HepG2 (cell line): ENCODE data around the gene OPN3.

Experiments
- DNMT3B ChIP-seq: conservative IDR thresholded peaks from 2 replicates; pipeline ENCODE4 v1.6.1; 2016; ENCODE audit warnings: missing biosample characterization, control low read depth
- ESRRA ChIP-seq: sonication (generic); formaldehyde crosslinking; IDR thresholded peaks from 2 replicates; pipeline ENCODE4 v1.5.1; 2020; ENCODE audit warnings: mild to moderate bottlenecking, low read depth, missing genetic modification reagents
- GABPB1 ChIP-seq: IDR thresholded peaks from 2 replicates; pipeline ENCODE4 v1.6.1; 2016; ENCODE audit warnings: mild to moderate bottlenecking, missing genetic modification reagents, moderate library complexity, missing compliant biosample characterization
- MED8 ChIP-seq: sonication (generic); formaldehyde crosslinking; IDR thresholded peaks from 2 replicates; pipeline ENCODE4 v1.8.1; 2023; ENCODE audit warnings: mild to moderate bottlenecking, missing genetic modification reagents; ENCODE audit not compliant: insufficient replicate concordance
- NFYB ChIP-seq: sonication (generic); formaldehyde crosslinking; IDR thresholded peaks from 2 replicates; pipeline ENCODE4 v1.4.0; 2020; ENCODE audit warnings: missing genetic modification reagents
- POLR2A ChIP-seq, 2 experiments: IDR thresholded peaks; 2 replicates each; pipeline ENCODE4 v1.6.1; 2011; ENCODE audit warnings: low read depth in 2 of 2, low read length in 2 of 2, mild to moderate bottlenecking in 1 of 2, moderate library complexity in 1 of 2; ENCODE audit not compliant: insufficient read depth in 1 of 2
- TBL1XR1 ChIP-seq: fragments of 150-350 bp; IDR thresholded peaks from 2 replicates; pipeline ENCODE4 v1.6.1; 2014; ENCODE audit warnings: borderline replicate concordance, low read length; ENCODE audit not compliant: partially characterized antibody
- TCF7 ChIP-seq: sonication (generic); IDR thresholded peaks from 2 replicates; pipeline ENCODE4 v1.6.1; 2016; ENCODE audit warnings: antibody characterized with exemption, low read depth
- ZNF350 ChIP-seq: sonication (generic); formaldehyde crosslinking; IDR thresholded peaks from 2 replicates; pipeline ENCODE4 v1.4.0; 2020; ENCODE audit warnings: mild to moderate bottlenecking, low read depth, missing genetic modification reagents, borderline replicate concordance
- ZNF430 ChIP-seq: sonication (generic); formaldehyde crosslinking; IDR thresholded peaks from 2 replicates; pipeline ENCODE4 v1.9.0; 2021; ENCODE audit warnings: mild to moderate bottlenecking, missing genetic modification reagents
- TF ChIP-seq, protein P1 (sequence below): sonication (generic); formaldehyde crosslinking; IDR thresholded peaks from 2 replicates; pipeline ENCODE4 v1.5.0; 2020; ENCODE audit warnings: mild to moderate bottlenecking, missing genetic modification reagents, moderate library complexity
- TF ChIP-seq, protein P2 (sequence below): sonication (generic); formaldehyde crosslinking; IDR thresholded peaks from 2 replicates; pipeline ENCODE4 v1.5.0; 2020; ENCODE audit warnings: mild to moderate bottlenecking, missing genetic modification reagents

DNA sequence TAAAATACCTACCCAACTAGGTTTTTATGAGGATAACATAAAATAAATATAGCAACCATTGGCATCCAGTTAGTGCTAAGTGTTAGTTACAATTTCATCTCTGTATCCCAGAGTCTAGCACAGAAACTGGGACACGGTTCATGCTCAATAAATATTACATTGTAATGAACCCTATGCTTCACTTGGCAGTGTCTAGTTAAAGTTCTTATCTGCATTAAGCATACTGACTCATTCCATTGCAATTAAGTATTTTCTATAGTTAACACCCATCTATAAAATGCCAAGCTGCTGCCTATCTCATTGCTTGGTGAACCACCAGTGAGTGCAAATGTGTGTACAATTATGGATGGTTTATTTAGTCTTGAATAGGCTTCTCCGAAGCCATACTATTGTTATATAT, 15.2 kb downstream of the OPN3 start:
- TF ChIP-seq TBL1XR1: no peak
- TF ChIP-seq ZNF430 (CRISPR knock-in tag): no peak
- TF ChIP-seq POLR2A (IDR thresholded peaks at IDR 0.05; ENCODE audit: insufficient read depth in 1 of 2, low read depth in 2 of 2, low read length in 2 of 2): no peak
- TF ChIP-seq, protein P1, sequence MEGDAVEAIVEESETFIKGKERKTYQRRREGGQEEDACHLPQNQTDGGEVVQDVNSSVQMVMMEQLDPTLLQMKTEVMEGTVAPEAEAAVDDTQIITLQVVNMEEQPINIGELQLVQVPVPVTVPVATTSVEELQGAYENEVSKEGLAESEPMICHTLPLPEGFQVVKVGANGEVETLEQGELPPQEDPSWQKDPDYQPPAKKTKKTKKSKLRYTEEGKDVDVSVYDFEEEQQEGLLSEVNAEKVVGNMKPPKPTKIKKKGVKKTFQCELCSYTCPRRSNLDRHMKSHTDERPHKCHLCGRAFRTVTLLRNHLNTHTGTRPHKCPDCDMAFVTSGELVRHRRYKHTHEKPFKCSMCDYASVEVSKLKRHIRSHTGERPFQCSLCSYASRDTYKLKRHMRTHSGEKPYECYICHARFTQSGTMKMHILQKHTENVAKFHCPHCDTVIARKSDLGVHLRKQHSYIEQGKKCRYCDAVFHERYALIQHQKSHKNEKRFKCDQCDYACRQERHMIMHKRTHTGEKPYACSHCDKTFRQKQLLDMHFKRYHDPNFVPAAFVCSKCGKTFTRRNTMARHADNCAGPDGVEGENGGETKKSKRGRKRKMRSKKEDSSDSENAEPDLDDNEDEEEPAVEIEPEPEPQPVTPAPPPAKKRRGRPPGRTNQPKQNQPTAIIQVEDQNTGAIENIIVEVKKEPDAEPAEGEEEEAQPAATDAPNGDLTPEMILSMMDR (CRISPR knock-in tag): no peak
- TF ChIP-seq MED8 (CRISPR knock-in tag): no peak
- no peak for TF ChIP-seq GABPB1 (CRISPR knock-in tag)
- no peak for TF ChIP-seq NFYB (CRISPR knock-in tag)
- TF ChIP-seq, protein P2, sequence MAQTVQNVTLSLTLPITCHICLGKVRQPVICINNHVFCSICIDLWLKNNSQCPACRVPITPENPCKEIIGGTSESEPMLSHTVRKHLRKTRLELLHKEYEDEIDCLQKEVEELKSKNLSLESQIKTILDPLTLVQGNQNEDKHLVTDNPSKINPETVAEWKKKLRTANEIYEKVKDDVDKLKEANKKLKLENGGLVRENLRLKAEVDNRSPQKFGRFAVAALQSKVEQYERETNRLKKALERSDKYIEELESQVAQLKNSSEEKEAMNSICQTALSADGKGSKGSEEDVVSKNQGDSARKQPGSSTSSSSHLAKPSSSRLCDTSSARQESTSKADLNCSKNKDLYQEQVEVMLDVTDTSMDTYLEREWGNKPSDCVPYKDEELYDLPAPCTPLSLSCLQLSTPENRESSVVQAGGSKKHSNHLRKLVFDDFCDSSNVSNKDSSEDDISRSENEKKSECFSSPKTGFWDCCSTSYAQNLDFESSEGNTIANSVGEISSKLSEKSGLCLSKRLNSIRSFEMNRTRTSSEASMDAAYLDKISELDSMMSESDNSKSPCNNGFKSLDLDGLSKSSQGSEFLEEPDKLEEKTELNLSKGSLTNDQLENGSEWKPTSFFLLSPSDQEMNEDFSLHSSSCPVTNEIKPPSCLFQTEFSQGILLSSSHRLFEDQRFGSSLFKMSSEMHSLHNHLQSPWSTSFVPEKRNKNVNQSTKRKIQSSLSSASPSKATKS: no peak
- no peak for TF ChIP-seq ZNF350 (CRISPR knock-in tag)
- no peak for TF ChIP-seq ESRRA
- TF ChIP-seq DNMT3B (CRISPR knock-in tag): no peak
- no peak for TF ChIP-seq TCF7
